A549 (cell line): ENCODE data around the gene EPOP.

Source experiments
- CHD2 ChIP-seq: fragments of 150-350 bp; IDR thresholded peaks from 2 replicates; pipeline ENCODE4 v1.6.1; 2014; ENCODE audit warnings: low read length; ENCODE audit not compliant: partially characterized antibody
- FOSL2 ChIP-seq, 2 experiments: fragments of 450-650 bp in 1 of 2; fragments of >200 bp in 1 of 2; sonication (Bioruptor Twin) in 1 of 2; formaldehyde crosslinking; IDR thresholded peaks; 2 replicates each; pipeline versions ENCODE4 v1.5.0 to v1.6.1; 2016 to 2020; ENCODE audit warnings: mild to moderate bottlenecking in 1 of 2, moderate library complexity in 1 of 2
- HDAC2 ChIP-seq: fragments of 200-600 bp; sonication (generic); IDR thresholded peaks from 2 replicates; pipeline ENCODE4 v1.6.1; 2016
- JUNB ChIP-seq: fragments of >200 bp; sonication (Bioruptor Twin); formaldehyde crosslinking; IDR thresholded peaks from 2 replicates; pipeline ENCODE4 v1.6.1; 2016
- POLR2A ChIP-seq: IDR thresholded peaks from 2 replicates; pipeline ENCODE4 v1.6.1; 2012; ENCODE audit warnings: mild to moderate bottlenecking, low read length
- POLR2AphosphoS2 ChIP-seq: conservative IDR thresholded peaks from 2 replicates; pipeline ENCODE4 v1.6.1; 2012; ENCODE audit warnings: low read length, improper control_type of control experiment, inconsistent platforms
- RARB ChIP-seq: fragments of 250-450 bp; sonication (Bioruptor Pico); IDR thresholded peaks from 2 replicates; pipeline ENCODE4 v1.8.0; 2021; ENCODE audit warnings: mild to moderate bottlenecking, moderate library complexity
- RFX5 ChIP-seq: fragments of 450-650 bp; IDR thresholded peaks from 2 replicates; pipeline ENCODE4 v1.7.1; 2014; ENCODE audit warnings: antibody characterized with exemption, mild to moderate bottlenecking, moderate library complexity
- TF ChIP-seq, protein P1 (sequence below): fragments of >200 bp; sonication (Bioruptor Twin); formaldehyde crosslinking; IDR thresholded peaks from 3 replicates; pipeline ENCODE4 v1.5.1; 2016

DNA sequence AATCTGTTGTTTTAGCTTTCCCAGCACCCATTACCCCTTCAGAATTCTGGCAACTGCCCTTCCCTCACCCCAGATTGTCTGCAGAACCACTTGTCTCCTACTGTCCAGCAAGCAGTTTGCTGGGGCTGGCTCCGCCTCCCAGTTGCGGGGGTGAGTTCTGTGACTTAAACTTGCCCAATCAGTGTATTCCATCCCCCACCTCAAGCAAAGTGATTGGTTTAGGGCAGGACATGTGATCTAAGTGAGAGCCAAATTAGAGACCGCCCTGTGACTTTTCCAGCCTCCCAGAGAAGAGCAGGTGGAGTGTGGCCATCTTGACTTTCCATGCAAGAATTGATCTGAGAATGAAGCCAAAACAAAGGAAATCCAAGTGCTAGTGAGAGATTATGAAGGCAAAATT is 46.3 kb downstream of the EPOP start:
- TF ChIP-seq RFX5, result no peak
- TF ChIP-seq CHD2, result no peak
- TF ChIP-seq, protein P1, sequence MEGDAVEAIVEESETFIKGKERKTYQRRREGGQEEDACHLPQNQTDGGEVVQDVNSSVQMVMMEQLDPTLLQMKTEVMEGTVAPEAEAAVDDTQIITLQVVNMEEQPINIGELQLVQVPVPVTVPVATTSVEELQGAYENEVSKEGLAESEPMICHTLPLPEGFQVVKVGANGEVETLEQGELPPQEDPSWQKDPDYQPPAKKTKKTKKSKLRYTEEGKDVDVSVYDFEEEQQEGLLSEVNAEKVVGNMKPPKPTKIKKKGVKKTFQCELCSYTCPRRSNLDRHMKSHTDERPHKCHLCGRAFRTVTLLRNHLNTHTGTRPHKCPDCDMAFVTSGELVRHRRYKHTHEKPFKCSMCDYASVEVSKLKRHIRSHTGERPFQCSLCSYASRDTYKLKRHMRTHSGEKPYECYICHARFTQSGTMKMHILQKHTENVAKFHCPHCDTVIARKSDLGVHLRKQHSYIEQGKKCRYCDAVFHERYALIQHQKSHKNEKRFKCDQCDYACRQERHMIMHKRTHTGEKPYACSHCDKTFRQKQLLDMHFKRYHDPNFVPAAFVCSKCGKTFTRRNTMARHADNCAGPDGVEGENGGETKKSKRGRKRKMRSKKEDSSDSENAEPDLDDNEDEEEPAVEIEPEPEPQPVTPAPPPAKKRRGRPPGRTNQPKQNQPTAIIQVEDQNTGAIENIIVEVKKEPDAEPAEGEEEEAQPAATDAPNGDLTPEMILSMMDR, result no peak
- TF ChIP-seq FOSL2 (IDR thresholded peaks at IDR 0.05), result no peak
- no peak for TF ChIP-seq FOSL2 (CRISPR knock-in tag; IDR thresholded peaks at IDR 0.05)
- no peak for TF ChIP-seq POLR2AphosphoS2
- no peak for TF ChIP-seq POLR2A
- TF ChIP-seq HDAC2, result no peak
- TF ChIP-seq RARB (CRISPR knock-in tag), result no peak
- no peak for TF ChIP-seq JUNB
